CD14-positive monocyte (primary cell): ENCODE results near the gene ROBO1. TPM values are rescaled to one million over a fixed set of nuclear protein-coding genes. Genes with fewer than 3 reads are reported as not detected.

Experiments used
- DNase-seq, 3 donors: peaks; one replicate each; pipeline ENCODE4 v3.0.0-alpha.2; 2011 to 2022
- H2AFZ ChIP-seq: 2 replicates; pipeline ENCODE4 v1.6.0; 2012; ENCODE audit warnings: mild to moderate bottlenecking, low read depth, low read length, inconsistent platforms; ENCODE audit not compliant: insufficient read depth, poor library complexity, severe bottlenecking
- H3K27ac ChIP-seq, 2 donors: 1 replicate in 1 of 2; 2 replicates in 1 of 2; pipeline ENCODE4 v1.5.1; 2012 to 2013; ENCODE audit warnings: low read length in 2 of 2, control low read depth in 1 of 2, inconsistent platforms in 1 of 2, low read depth in 1 of 2, mild to moderate bottlenecking in 1 of 2
- H3K27me3 ChIP-seq, 2 donors: one replicate each; pipeline versions ENCODE4 v1.6.0 to v1.6.1; 2011 to 2013; ENCODE audit warnings: low read length in 2 of 2; ENCODE audit not compliant: control insufficient read depth in 2 of 2, insufficient read depth in 2 of 2
- H3K36me3 ChIP-seq, 2 donors: replicated peaks in 1 of 2; 1 replicate in 1 of 2; 2 replicates in 1 of 2; pipeline versions ENCODE4 v1.5.1 to v1.6.1; 2012 to 2013; ENCODE audit warnings: low read length in 2 of 2, control low read depth in 1 of 2, inconsistent platforms in 1 of 2, mild to moderate bottlenecking in 1 of 2; ENCODE audit not compliant: insufficient read depth in 2 of 2, control insufficient read depth in 1 of 2
- H3K4me1 ChIP-seq, 2 donors: 1 replicate in 1 of 2; 2 replicates in 1 of 2; pipeline versions ENCODE4 v1.5.1 to v1.6.1; 2012 to 2013; ENCODE audit warnings: low read length in 2 of 2, control low read depth in 1 of 2, inconsistent platforms in 1 of 2, mild to moderate bottlenecking in 1 of 2, moderate library complexity in 1 of 2; ENCODE audit not compliant: insufficient read depth in 2 of 2, control insufficient read depth in 1 of 2
- H3K4me2 ChIP-seq: replicated peaks from 2 replicates; pipeline ENCODE3; 2012; ENCODE audit warnings: low read length, moderate library complexity, mild to moderate bottlenecking; ENCODE audit not compliant: poor library complexity, severe bottlenecking; ENCODE audit errors: extremely low read depth
- H3K4me3 ChIP-seq, 3 experiments: fragments of 200-600 bp in 1 of 3; sonication (generic) in 1 of 3; replicated peaks in 1 of 3; 1 replicate in 2 of 3; 2 replicates in 1 of 3; pipeline ENCODE4 v1.5.1; 2011 to 2013; ENCODE audit warnings: low read length in 3 of 3, mild to moderate bottlenecking in 3 of 3, control low read depth in 2 of 3, low read depth in 2 of 3, inconsistent platforms in 1 of 3, moderate library complexity in 1 of 3
- H3K79me2 ChIP-seq: 2 replicates; pipeline ENCODE4 v1.6.0; 2012; ENCODE audit warnings: mild to moderate bottlenecking, control low read depth, inconsistent platforms, low read length, moderate library complexity; ENCODE audit not compliant: insufficient read depth
- H3K9ac ChIP-seq: 2 replicates; pipeline ENCODE4 v1.6.0; 2017; ENCODE audit warnings: low read length, mild to moderate bottlenecking; ENCODE audit not compliant: insufficient read depth, poor library complexity, severe bottlenecking
- H3K9me3 ChIP-seq, 2 donors: replicated peaks in 1 of 2; 1 replicate in 1 of 2; 2 replicates in 1 of 2; pipeline versions ENCODE4 v1.5.1 to v1.6.1; 2012 to 2013; ENCODE audit warnings: low read length in 2 of 2, control low read depth in 1 of 2; ENCODE audit not compliant: control insufficient read depth in 1 of 2, insufficient read depth in 1 of 2
- H4K20me1 ChIP-seq: 2 replicates; pipeline ENCODE4 v1.6.0; 2012; ENCODE audit warnings: mild to moderate bottlenecking, low read length, control low read depth, moderate library complexity; ENCODE audit not compliant: insufficient read depth
- H3K27ac Mint-ChIP-seq, 7 donors: one replicate each; pipeline ENCODE4 v1.8.0; 2020; ENCODE audit warnings: mild to moderate bottlenecking in 7 of 7, mixed read lengths in 7 of 7, moderate library complexity in 6 of 7, inconsistent platforms in 2 of 7
- H3K27me3 Mint-ChIP-seq, 3 donors: one replicate each; pipeline ENCODE4 v1.8.0; 2021 to 2022; ENCODE audit warnings: low read depth in 3 of 3, mild to moderate bottlenecking in 3 of 3, mixed read lengths in 3 of 3, moderate library complexity in 3 of 3, inconsistent platforms in 1 of 3
- H3K36me3 Mint-ChIP-seq, 2 donors: one replicate each; pipeline ENCODE4 v1.8.0; 2020; ENCODE audit warnings: mixed read lengths in 2 of 2, inconsistent platforms in 1 of 2, mild to moderate bottlenecking in 1 of 2
- H3K4me1 Mint-ChIP-seq: one replicate; pipeline ENCODE4 v1.8.0; 2020; ENCODE audit warnings: mild to moderate bottlenecking, mixed read lengths
- H3K4me3 Mint-ChIP-seq, 2 donors: one replicate each; pipeline ENCODE4 v1.8.0; 2020; ENCODE audit warnings: mild to moderate bottlenecking in 2 of 2, mixed read lengths in 2 of 2, moderate library complexity in 1 of 2
- H3K9me3 Mint-ChIP-seq, 7 donors: one replicate each; pipeline ENCODE4 v1.8.0; 2020 to 2022; ENCODE audit warnings: mixed read lengths in 7 of 7, mild to moderate bottlenecking in 6 of 7, moderate library complexity in 6 of 7, inconsistent platforms in 2 of 7
- WGBS: methylation state at CpG from one replicate; pipeline ENCODE4 v1.1.5; 2013; ENCODE audit warnings: missing lambda C conversion rate; ENCODE audit not compliant: insufficient coverage; 5-methylcytosine and 5-hydroxymethylcytosine counted together
- intact Hi-C, 2 donors: fragments of 100-400 bp; cut with micrococcal nuclease; formaldehyde crosslinking; loops; one replicate each; pipeline versions ENCODE4 v1.15.0 to v1.15.1; 2023
- polyA plus RNA-seq, 3 donors: library from polyadenylated mRNA; depleted of rRNA in 1 of 3; unstranded in 2 of 3; stranded (reverse) in 1 of 3; fragments of 300-500 nt in 2 of 3; fragments of >200 nt in 1 of 3; fragmentation: Illumina TruSeq in 2 of 3; gene quantifications; 1 replicate in 2 of 3; 2 replicates in 1 of 3; pipeline ENCODE4 v1.2.3, GENCODE V29; 2012 to 2021
- TF ChIP-seq, protein P1 (sequence below): fragments of 200-600 bp; IDR thresholded peaks from one replicate; pipeline ENCODE4 v1.8.0; 2022; ENCODE audit warnings: antibody characterized with exemption, mild to moderate bottlenecking

ROBO1 gene
- polyA plus RNA-seq, 3 donors = 0.09 to 0.10 TPM; not detected in 1

DNA sequence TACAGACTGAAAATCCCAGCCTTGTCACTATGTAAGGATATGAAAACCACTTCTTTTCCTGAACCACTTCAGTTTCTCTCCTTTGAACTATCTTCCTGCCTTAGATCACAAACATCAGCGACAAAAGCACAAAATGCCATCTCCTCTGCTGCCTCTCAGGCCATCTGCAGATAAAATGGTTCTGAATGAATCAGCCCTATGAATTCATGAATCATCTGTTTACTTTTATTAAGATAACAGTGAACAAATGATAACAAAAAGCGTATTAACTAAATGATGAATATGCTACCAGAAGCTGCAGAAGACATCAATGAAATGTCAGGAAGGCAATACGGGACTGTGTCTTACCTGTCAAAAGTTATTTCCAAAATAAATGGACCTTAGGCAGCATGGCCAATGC is 928.1 kb downstream of the ROBO1 start:
- intact Hi-C loops = no loop called here
- Histone ChIP-seq H3K4me1 (no peaks in the 10 kb centered on the region), H3K9ac (no peak overlapping the region), H2AFZ (no peak overlapping the region), H3K79me2 (no peaks in the 10 kb centered on the region), H3K9me3 (no peaks in the 10 kb centered on the region), H3K4me3 (no peak overlapping the region), H4K20me1 (no peaks in the 10 kb centered on the region), H3K36me3 (no peaks in the 10 kb centered on the region), H3K27ac (no peak overlapping the region), H3K4me2 (no peak overlapping the region), H3K27me3 (no peaks in the 10 kb centered on the region)
- no peaks in the 10 kb centered on the region for H3K27me3 Mint-ChIP-seq
- no peak overlapping the region for H3K27ac Mint-ChIP-seq
- peaks cover 0 to 3% (median 0%) of the 10 kb centered on the region in 7 donors for H3K9me3 Mint-ChIP-seq
- no peaks in the 10 kb centered on the region for H3K36me3 Mint-ChIP-seq
- H3K4me1 Mint-ChIP-seq = no peaks in the 10 kb centered on the region
- no peak overlapping the region for H3K4me3 Mint-ChIP-seq
- WGBS = 100% methylated on average over 1 of the region's 3 CpGs
- DNase-seq = no peak
- TF ChIP-seq, protein P1, sequence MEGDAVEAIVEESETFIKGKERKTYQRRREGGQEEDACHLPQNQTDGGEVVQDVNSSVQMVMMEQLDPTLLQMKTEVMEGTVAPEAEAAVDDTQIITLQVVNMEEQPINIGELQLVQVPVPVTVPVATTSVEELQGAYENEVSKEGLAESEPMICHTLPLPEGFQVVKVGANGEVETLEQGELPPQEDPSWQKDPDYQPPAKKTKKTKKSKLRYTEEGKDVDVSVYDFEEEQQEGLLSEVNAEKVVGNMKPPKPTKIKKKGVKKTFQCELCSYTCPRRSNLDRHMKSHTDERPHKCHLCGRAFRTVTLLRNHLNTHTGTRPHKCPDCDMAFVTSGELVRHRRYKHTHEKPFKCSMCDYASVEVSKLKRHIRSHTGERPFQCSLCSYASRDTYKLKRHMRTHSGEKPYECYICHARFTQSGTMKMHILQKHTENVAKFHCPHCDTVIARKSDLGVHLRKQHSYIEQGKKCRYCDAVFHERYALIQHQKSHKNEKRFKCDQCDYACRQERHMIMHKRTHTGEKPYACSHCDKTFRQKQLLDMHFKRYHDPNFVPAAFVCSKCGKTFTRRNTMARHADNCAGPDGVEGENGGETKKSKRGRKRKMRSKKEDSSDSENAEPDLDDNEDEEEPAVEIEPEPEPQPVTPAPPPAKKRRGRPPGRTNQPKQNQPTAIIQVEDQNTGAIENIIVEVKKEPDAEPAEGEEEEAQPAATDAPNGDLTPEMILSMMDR = no peak

DNA sequence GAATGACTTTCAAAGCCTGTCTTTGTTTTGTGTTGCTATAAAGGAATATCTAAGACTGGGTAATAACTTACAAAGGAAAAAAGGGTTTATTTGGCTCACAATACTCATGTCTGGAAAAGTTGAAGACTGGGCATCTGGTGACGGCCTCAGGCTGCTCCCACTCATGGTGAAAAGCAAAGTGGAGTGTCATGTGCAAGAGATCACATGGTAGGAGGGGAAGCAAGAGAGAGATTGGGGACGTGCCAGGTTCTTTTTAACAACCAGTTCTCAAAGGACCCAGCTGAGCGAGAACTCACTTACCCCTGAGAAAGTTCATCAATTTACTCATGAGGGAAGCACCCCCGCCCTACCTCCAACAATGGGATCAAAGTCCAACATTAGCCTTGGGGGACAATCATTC is 929.4 kb downstream of the ROBO1 start:
- H3K27ac ChIP-seq = no peak overlapping the region
- no peak overlapping the region for H3K9ac ChIP-seq
- H3K36me3 ChIP-seq = no peaks in the 10 kb centered on the region
- no peaks in the 10 kb centered on the region for H3K9me3 ChIP-seq
- Mint-ChIP-seq H3K4me1 (no peaks in the 10 kb centered on the region), H3K4me3 (no peak overlapping the region), H3K27ac (no peak overlapping the region), H3K9me3 (peaks cover 0 to 3% (median 0%) of the 10 kb centered on the region in 7 donors), H3K27me3 (no peaks in the 10 kb centered on the region), H3K36me3 (no peaks in the 10 kb centered on the region)
- no peaks in the 10 kb centered on the region for H3K79me2 ChIP-seq
- intact Hi-C loops = no loop called here
- H3K4me1 ChIP-seq = no peaks in the 10 kb centered on the region
- no peak overlapping the region for H3K4me3 ChIP-seq
- H3K4me2 ChIP-seq = no peak overlapping the region
- TF ChIP-seq, protein P1 = no peak
- no peak overlapping the region for H2AFZ ChIP-seq
- H4K20me1 ChIP-seq = no peaks in the 10 kb centered on the region
- no peaks in the 10 kb centered on the region for H3K27me3 ChIP-seq
- no peak for DNase-seq
- 91% methylated on average over 3 of the region's 4 CpGs for WGBS
